ENCODE results near the gene RPEL1. TPM values are rescaled to one million over a fixed set of nuclear protein-coding genes. Genes with fewer than 3 reads are reported as not detected.
"Not testable (repeated sequence)": the region's sequence is repeated elsewhere in the genome, so short reads cannot be mapped to it uniquely, and the experiment has no call there.

Gene RPEL1
- total RNA-seq, 1 donor from 2014 or later, result not detected

GRCh38 chr10:103257812-103258211 is 12.1 kb downstream of the RPEL1 start:
- Histone ChIP-seq H3K27ac (no peak overlapping the region), H3K4me1 (no peaks in the 10 kb centered on the region), H3K27me3 (no peaks in the 10 kb centered on the region), H3K36me3 (no peaks in the 10 kb centered on the region), H3K4me3 (no peak overlapping the region), H3K9me3 (no peaks in the 10 kb centered on the region)
- intact Hi-C loops (cut with DNase I), result no loop called here
- DNase-seq (ENCODE audit: low spot score in 2 of 2), result no peak
- no peak for TF ChIP-seq CTCF (IDR thresholded peaks at IDR 0.05)

GRCh38 chr10:103258928-103259327 is 13.2 kb downstream of the RPEL1 start:
- H3K4me3 ChIP-seq; H3K4me1 ChIP-seq; H3K9me3 ChIP-seq; H3K27me3 ChIP-seq; intact Hi-C loops (cut with DNase I); H3K27ac ChIP-seq; DNase-seq (ENCODE audit: low spot score in 2 of 2); H3K36me3 ChIP-seq: not testable (repeated sequence)

DNA sequence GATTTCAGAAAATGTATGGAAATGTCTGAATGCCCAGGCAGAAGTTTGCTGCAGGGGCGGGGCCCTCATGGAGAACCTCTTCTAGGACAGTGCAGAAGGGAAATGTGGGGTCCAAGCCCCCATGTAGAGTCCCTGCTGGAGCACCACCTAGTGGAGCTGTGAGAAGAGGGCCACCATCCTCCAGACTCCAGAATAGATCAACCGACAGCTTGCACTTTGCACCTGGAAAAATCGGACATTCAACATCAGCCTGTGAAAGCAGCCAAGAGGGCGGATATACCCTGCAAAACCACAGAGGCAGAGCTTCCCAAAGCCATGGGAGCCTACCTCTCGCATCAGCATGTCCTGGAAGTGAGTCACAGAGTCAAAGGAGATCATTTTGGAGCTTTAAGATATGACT is 14.3 kb downstream of the RPEL1 start:
- intact Hi-C loops (cut with DNase I), result no loop called here
- Histone ChIP-seq H3K27ac (no peak overlapping the region), H3K9me3 (no peaks in the 10 kb centered on the region), H3K4me3 (no peak overlapping the region), H3K36me3 (no peaks in the 10 kb centered on the region), H3K27me3 (no peaks in the 10 kb centered on the region), H3K4me1 (no peaks in the 10 kb centered on the region)
- TF ChIP-seq CTCF (IDR thresholded peaks at IDR 0.05), result no peak
- no peak for DNase-seq (ENCODE audit: low spot score in 2 of 2)

GRCh38 chr10:103262229-103262628 is 16.5 kb downstream of the RPEL1 start:
- intact Hi-C loops (cut with DNase I), result no loop called here
- H3K9me3 ChIP-seq, result no peaks in the 10 kb centered on the region
- no peak overlapping the region for H3K4me3 ChIP-seq
- TF ChIP-seq CTCF (IDR thresholded peaks at IDR 0.05), result no peak
- no peaks in the 10 kb centered on the region for H3K4me1 ChIP-seq
- no peak overlapping the region for H3K27ac ChIP-seq
- no peaks in the 10 kb centered on the region for H3K36me3 ChIP-seq
- no peak for DNase-seq (ENCODE audit: low spot score in 2 of 2)
- H3K27me3 ChIP-seq, result no peaks in the 10 kb centered on the region

- H3K4me1 ChIP-seq, result no peaks in the 10 kb centered on the region
- H3K27ac ChIP-seq, result no peak overlapping the region
- H3K36me3 ChIP-seq, result no peaks in the 10 kb centered on the region
- no peaks in the 10 kb centered on the region for H3K9me3 ChIP-seq
- intact Hi-C loops (cut with DNase I), result no loop called here
- H3K4me3 ChIP-seq, result no peak overlapping the region
- no peak for TF ChIP-seq CTCF (IDR thresholded peaks at IDR 0.05)
- peak in 1 of 2 donors; percentile 68 for DNase-seq (ENCODE audit: low spot score in 2 of 2)
- H3K27me3 ChIP-seq, result no peaks in the 10 kb centered on the region
These were observed 20.1 kb downstream of the RPEL1 start for GRCh38 chr10:103265717-103266329.

DNA sequence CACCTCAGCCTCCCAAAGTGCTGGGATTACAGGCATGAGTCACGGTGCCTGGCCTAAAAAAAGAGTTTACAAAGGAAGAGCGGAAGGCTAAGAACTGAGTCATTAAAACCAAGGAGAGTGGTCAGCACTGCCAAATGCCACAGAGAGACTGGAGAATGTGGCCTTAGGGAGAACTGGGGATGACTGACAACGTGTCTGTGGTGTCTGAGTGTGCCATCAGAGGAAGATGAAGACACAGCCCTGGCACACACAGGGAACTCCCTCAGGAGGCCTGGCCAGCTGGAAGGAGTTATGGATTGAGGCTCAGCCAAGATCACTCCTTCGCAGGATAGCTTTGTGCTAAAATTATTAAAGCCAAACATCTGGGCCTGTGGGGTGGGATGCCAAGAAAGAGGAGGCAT is 27.4 kb downstream of the RPEL1 start:
- H3K9me3 ChIP-seq, result no peaks in the 10 kb centered on the region
- H3K27me3 ChIP-seq, result peaks cover 14% of the 10 kb centered on the region
- H3K4me1 ChIP-seq, result peaks cover 15% of the 10 kb centered on the region in 2 donors
- peak overlapping the region; percentile 38 to 51 for H3K27ac ChIP-seq
- H3K4me3 ChIP-seq, result no peak overlapping the region
- intact Hi-C loops (cut with DNase I), result no loop called here
- no peak for TF ChIP-seq CTCF (IDR thresholded peaks at IDR 0.05)
- no peaks in the 10 kb centered on the region for H3K36me3 ChIP-seq
- DNase-seq (ENCODE audit: low spot score in 2 of 2), result peak; percentile 14 to 83
